GM21529 (cell line): ENCODE data around the gene FHIT.

ENCODE experiments used
- ATAC-seq: cut with Tn5 transposase; IDR thresholded peaks from one replicate; pipeline ENCODE4 v1.9.1; 2021; ENCODE audit not compliant: unreplicated experiment

FHIT gene

DNA sequence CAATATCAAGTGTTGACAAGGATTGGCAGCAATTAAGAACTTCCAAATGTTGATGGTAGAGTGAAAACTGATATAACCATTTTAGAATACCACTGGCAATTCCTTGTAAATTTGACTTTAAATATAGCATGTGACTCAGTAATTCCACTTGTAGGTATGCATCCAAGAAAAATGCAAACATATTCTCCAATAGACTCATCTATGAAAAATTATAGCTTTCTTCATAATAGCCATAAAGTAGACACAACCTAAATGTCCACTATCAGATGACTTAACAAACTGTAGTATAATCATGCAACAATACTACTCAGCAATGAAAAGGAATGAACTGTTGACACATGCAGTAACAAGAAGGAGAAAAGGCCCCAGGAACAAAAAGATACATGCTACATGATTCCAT lies 988.1 kb downstream of the FHIT start:
- no peak for ATAC-seq

DNA sequence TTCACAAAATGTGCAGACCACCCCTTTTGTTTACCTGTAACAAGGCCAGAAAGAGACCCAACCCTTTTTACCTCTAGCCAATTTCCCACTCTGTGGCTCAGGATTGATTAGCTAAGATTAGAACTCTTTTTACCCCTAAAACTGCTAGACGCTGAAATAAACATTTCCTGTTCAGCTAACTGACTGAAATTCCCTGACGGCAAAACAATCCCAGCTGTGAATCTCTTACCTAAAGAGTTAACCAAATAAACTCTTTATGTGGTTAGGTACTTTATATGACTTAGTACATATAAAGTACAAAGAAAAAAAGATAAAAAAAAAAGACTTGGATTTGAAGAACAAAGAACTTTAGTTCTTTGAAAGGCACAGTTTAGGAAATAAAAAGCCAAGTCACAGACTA lies 988.7 kb downstream of the FHIT start:
- ATAC-seq = no peak

DNA sequence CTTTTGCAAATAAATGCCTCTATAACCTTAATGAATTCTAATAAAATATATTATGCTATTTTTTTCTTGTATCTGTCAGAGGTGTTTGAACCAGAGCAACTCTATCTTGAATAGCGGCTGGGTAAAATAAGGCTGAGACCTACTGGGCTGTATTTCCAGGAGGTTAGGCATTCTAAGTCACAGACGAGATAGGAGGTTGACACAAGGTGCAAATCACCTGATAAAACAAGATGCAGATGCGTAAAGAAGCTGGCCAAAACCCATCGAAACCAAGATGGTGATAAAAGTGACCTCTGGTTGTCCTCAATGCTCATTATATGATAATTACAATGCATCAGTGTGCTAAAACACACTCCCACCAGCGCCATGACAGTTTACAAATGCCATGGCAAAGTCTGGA lies 990.7 kb downstream of the FHIT start:
- no peak for ATAC-seq

DNA sequence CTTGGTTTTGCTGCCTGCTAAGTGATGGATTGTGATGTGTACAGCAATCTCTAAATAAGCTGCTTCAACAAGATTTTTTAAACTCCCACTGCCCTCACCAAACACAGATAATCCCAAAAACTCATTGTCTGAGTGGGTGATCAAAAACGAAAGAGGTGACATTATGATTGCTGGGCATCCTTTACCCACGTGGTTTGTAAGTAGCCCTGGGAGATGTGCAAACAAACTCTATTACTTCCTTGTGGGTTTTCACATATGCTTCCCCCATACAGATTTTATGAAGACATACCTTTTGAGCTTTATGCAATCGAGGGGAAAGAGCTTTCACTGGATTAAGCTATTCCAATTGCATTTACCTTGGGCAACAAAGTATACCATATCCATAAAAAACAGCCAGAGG lies 1000.4 kb downstream of the FHIT start:
- ATAC-seq = no peak

DNA sequence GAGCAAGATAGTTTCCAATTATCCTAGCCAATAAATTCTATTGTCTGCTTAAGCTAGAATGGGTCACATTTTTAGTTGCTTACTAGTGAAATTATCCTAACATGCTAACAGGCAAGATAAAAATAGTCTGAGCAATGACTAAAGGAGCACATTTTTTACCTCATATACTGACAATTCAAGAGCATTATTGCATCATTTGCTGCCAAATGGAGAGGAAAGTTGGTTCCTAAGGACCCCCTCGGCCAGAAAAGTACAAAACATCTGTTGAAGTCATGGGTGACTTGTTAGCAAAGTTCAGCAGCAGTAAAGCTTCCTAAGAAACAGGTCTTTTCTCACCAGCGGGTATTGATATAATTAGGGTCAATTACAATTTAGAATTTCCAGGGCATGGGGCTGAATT lies 1001.0 kb downstream of the FHIT start:
- ATAC-seq = no peak

DNA sequence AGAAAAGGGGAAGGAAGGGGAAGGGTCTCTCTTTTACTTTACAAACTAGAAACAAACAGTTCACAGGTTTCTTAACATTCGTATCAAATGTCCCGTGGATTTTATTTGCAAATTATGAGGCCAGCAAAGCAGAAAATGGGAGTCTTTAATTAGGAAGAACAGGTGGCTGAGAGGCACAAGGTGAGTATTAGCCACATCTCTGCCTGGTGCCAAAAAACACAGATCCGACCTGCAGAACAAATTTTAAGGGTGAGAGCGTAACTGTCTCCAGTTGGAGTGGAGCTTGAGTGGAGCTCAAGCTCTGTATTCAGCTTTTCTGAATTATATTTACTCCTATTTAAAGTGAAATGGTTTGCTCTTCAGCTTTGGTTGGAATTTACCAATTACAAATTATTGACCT lies 1004.9 kb downstream of the FHIT start:
- ATAC-seq = no peak

DNA sequence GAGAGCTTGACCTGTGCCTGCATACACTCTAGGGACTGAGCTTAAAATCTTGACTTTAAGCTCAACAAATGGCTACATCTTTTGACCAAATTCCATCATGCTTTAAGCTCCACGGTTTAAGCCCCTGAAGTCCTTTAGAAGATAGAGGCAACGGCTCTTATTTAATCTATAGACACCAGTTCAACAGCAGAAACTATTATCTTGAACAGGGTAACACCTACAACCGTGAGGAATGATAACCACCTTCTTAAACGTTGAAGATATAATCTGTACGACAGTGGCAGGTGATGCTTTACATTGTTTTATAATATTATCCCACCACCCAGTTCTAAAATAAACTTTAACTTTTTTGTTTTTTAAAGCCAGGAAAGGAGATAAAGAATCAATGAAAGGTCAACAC lies 1007.8 kb downstream of the FHIT start:
- no peak for ATAC-seq

DNA sequence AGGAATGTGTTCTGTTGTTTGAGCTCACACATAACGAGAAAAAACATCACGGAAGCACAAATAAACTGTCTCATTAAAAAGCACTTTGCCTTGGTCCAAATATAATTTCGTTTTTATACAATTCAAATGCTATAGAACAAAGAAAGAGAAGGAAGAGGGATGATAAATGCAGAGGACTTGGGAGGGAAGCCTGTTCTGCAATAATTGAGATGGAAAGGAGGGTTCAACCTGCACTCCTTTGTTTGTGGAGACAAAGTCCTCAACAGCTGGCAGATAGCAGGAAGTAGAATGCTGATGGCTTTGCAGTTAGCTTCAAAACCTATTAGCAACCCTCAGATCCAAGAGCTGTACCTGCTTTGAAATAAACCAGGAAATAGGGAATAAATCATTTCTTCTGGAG lies 1010.8 kb downstream of the FHIT start:
- ATAC-seq = no peak

DNA sequence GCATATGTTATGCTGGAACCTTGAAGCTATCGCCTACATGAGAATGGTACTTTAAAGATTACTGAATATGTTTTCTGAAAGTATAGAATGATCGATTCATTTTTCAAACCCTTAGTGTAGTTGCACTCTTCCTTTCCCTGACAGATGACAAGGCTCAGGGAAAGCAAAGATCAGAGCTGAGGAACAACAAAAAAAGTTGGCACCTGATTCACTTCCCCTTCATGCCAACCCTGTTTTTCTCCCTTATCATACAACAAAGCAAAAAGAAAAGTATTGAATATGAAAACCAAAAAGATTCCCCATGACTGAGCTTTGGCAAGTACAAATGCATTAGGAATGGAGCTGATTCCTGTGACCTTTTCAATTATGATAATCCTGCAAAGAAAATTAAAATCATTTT lies 1012.7 kb downstream of the FHIT start:
- ATAC-seq = no peak

DNA sequence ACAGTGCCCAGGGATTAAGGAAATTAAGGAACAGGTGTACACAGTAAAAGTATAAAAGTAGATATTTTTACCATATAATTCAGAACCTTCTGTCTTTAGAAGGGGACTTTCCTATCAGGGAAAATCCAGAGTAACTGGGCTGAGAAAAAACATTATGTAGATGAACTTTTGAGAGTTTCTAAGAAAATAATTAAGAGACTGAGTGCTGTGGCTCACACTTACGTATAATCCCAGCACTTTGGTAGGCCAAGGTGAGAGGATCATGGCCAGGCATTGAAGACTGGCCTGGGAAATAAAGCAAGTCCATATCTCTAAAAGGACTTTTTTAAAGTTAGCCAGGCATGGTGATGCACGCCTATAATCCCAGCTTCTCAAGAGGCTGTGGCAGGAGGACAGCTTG lies 1021.8 kb downstream of the FHIT start:
- ATAC-seq = no peak

DNA sequence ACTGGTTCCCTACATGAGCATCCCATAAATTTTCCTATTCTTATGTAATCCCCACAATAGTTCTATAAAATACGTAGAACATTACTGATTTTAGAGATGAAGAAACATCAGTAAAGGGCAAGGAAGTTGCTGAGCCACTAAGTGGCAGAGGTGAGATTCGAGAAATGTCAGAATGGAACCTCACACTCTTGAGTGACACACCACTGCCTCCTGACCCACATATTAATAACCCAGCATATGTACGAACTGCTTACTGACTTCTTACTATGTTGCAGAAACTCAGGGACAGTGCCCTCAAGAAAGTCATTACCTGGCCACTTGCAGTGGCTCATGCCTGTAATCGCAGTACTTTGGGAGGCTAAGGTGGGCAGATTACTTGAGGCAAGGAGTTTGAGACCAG lies 1022.4 kb downstream of the FHIT start:
- no peak for ATAC-seq

DNA sequence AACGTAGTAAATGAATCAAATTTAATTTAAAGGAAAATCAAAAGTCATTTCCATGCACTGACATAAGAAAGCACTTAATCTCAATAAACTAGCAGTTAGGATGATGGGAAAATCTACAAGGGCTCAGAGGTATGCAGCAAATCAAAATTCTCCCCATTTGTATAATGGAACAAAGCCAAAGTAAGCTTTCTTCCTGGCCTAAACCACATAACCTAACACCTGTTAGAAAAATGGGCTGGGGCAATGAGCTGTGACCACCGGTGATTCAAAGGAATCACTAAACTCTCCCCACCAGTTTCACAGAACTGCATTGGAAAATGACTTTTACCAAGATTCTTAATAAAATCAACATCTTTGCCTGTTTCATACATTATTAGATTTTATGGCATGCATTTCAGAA lies 1024.3 kb downstream of the FHIT start:
- no peak for ATAC-seq

DNA sequence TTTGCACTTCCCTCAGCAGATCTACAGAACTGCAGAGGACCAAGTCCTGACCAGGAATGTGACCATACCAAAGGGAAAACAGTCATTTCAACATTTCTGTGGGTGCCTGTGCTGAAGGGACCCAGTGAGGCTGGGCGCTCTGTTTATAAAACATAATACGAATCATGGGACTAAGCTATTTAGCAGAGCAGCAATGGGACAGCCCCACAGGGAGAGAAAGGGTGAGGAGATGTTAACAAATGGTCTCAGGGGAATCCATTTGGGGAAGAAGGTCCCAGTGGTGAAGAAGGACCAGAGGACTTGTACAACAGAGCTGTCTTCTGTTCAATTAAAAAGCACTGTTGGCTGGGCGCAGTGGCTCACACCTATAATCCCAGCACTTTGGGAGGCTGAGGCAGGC lies 1025.4 kb downstream of the FHIT start:
- ATAC-seq = no peak

DNA sequence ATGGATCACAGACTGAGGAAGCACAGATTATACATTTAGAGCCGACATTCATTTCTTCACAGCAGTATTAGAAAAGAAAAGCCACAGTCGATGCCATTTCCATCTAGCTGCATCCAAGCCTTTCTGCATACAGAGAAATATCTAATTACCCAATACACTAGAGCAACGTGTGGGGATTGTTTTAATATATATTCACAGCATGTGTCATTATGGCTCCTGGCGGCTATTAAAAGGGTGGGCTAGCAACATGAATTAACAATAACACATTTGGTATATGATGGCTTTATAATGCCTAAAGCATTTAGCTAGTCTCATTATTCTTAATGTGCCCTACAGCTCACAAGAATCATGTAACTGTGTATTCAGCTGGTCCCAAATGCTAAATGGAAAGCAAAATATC lies 1030.5 kb downstream of the FHIT start:
- no peak for ATAC-seq

DNA sequence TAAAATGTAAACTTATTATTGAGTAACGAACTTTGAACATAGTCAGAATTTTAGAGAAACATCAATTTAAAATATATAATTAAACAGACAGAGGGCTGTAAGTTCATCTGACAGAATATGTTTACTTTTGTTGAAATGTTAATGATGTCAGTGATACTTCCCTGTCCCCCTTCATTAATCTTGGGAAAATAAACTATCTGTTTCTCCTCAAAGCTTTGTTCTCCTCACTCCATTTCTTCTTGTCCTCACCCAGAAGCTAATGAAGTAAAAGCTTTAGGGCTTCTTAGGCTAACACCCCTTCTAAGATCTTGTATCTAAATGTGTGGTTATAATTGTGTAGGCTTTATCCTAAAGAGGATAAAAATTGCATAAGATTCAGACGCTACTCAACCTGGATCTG lies 1031.8 kb downstream of the FHIT start:
- ATAC-seq = no peak

DNA sequence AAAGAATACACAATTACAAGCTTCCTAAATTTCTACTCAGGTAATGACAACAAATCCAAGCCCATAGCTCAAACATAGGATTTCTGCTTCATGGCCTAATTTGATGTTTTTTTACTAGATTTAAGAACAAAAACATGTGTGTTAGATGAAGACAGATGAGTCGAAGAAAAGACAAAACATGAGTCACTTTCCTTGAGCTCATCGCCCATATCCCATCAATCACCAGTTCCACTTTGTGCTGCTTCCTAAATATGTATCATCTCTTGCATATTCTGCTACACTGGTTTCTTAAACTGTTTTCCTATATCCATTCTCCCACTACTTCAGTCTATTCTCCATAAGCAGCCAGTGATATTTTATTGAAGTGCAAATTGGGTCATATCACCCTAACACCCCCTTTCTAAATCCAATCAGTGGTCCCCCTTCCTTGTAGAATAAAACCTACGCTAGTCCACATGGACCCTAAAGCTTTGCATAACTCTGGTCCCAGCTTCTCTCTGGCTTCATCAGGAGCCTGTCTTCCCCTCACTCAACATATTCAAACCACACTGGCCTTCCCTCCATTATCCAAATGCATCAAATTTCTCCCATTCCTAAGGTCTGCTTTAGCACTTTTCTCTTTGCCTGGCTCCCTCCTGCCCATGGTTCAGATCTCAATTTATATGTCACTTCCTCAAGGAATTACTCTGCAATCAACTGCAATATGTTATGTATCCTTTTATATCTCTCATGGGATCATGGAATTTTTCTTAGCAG lies 1033.9 kb downstream of the FHIT start:
- no peak for ATAC-seq

DNA sequence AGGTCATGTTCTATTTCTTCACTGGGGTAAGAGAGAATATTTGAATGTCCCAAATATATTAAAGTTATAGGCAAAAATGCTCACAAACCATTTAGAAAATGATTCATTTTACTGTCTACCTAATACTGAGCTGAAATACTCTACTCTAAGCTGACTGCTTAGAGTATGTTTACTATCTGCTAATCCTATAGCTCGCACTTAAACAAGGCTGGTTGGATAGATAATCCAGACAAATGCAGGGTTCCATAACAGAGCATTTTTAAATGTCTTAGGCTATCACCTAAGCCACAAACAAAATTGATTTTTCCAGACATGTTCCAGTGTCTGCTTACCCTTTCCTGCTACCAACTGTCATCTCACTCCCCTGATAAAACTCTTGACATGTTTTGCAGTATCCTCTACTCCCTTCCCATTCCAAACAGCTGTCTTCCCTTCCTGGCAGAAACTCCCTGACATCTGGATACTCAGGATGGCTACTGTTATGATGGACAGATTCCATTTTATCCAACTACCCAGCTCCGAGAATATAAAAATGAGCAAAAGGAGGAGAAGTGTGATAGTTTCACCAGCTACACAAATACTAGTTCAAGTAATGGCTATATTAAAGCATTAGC lies 1034.7 kb downstream of the FHIT start:
- no peak for ATAC-seq

DNA sequence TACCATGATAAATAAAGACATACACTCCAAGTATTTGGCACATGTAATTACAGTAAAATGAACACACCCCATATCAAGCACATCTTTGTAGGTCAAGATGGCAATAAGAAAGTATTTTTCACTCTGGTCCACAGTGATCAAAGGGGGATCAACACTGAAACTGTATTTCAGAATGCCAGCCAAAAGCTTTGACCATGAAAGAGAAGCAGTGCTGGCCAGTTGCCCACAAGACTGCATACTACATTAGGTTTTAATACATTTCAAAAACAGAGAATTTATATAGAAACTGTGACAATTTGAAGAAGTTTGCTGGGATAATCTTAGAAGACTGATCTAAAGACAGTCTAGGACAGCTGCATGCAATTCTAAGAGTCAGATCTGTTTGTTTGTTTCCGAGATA lies 1035.3 kb downstream of the FHIT start:
- ATAC-seq = no peak

DNA sequence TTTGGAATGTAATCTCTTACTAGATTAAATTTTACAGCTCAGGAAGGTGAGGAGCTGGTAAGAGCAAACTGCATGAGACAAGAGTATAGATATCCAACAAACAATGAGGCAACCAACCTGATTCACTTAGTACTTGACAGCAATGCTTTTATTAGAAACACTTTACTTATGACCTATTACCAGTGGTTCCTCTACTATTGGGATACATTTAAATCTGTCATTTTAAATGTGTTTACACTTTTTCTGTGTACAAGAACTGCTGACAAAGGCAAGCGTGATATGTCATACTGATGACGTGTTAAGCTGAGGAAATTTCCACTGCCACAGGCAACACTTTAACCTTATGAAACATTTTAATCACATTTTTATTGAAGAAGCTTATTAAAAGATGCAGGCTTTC lies 1043.3 kb downstream of the FHIT start:
- no peak for ATAC-seq

DNA sequence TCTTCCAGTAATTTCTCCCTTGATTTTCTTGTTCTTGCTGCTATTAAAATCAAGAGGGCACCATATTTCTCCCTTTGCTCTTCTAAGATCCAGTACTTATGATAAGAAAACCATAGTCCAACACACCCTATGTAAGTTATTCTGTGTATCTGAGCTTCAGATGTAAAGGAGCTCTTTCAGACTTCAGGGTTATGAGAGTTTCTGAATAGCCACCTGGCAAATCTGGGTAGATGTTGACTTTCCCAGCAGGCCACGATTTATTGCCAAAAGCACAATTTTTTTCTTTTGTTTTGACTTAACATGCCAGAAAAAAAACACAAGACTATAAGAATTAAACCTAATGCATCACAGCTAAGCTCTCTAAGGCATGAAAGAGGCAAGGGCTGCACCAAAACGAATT lies 1045.0 kb downstream of the FHIT start:
- no peak for ATAC-seq

DNA sequence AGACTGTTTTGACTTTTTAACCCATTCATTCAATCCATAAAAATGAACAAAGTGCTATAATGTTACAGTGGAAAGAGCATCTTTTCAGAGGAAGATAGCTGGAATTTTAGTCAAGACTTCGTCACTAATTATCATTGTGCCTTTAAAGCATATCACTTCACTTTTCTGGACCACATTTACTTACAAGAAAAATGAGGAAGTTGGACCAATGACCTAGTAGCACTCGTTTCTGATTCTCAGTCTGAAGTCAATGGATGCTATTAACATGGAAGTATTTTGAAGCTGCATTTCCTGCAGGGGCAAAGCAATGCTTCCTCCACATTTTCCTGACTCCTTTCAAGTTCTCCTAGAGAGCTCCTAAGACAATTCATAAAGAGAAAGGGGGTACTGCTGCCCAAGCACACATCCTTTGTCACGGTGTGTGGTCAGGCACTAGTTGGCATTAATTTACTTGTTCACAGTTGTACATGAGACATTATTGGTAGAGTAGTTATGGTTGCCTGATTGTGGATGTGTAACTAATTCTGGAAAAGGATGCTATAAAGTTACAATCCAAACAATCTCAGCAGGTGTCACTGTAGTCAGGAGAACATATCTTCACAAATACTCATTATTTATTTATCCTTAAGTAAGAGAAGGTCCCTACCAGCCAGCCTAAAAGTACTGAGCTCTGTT lies 1049.1 kb downstream of the FHIT start:
- no peak for ATAC-seq

DNA sequence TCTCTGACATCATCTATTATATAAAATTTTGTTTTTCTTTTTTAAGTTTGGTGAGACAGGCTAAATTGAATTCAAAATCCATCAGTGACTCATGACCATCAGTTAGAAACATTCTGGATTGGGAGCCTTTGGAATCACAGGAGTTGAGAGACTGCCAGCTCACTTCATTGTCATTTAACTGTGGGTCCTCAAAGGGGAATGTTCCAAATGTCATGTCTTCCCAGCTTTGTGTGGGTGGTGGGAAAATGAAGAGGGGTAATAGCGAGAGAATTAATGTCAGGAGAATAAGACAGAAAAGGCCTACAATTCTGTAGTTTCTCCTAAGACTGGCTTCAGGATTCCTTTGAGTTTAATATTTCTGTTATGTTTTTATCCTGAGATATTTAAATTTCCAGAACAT lies 1051.9 kb downstream of the FHIT start:
- no peak for ATAC-seq
